NCI-H2107 treated with DMSO at 0.1 percent for 48 hours (cell line): ENCODE data around the gene PRR29.
A peak's percentile ranks its signal among the peaks of the same experiment; 100 is the strongest.
"Not testable (repeated sequence)": the region's sequence is repeated elsewhere in the genome, so short reads cannot be mapped to it uniquely, and the experiment has no call there.

Experiments used
- DNase-seq: peaks from one replicate; lab custom pipeline; 2025; ENCODE audit not compliant: unreplicated experiment; lab: John Stamatoyannopoulos, UW

PRR29 gene

GRCh38 chr17:64009571-64010402 lies 11.6 kb downstream of the PRR29 start:
- no peak for DNase-seq

- no peak for DNase-seq
Observed at GRCh38 chr17:64015447-64015846, 17.3 kb downstream of the PRR29 start.

GRCh38 chr17:64016231-64016784 lies 18.2 kb downstream of the PRR29 start:
- DNase-seq, result no peak

- DNase-seq, result no peak
Observed at GRCh38 chr17:64016974-64017373, 18.8 kb downstream of the PRR29 start.

GRCh38 chr17:64017381-64017980 lies 19.3 kb downstream of the PRR29 start:
- DNase-seq, result no peak

- DNase-seq, result not testable (repeated sequence)
Observed at GRCh38 chr17:64019551-64019961, 21.4 kb downstream of the PRR29 start.

- DNase-seq, result peak; percentile 10
Observed at GRCh38 chr17:64020056-64020766, 22.1 kb downstream of the PRR29 start, which contains the start of gene ICAM2. ICAM2 (minus strand) TSS chr17:64020633; CDS start chr17:64006691, 13,942 bp downstream.

- DNase-seq, result no peak
Observed at GRCh38 chr17:64022611-64023063, 24.5 kb downstream of the PRR29 start.

GRCh38 chr17:64024215-64024654 lies 26.1 kb downstream of the PRR29 start:
- DNase-seq, result no peak

- DNase-seq, result no peak
Observed at GRCh38 chr17:64024781-64025731, 26.9 kb downstream of the PRR29 start.

- DNase-seq, result peak; percentile 62
Observed at GRCh38 chr17:64025732-64026294, 27.7 kb downstream of the PRR29 start.

- DNase-seq, result peak; percentile 40
Observed at GRCh38 chr17:64028874-64029464, 30.8 kb downstream of the PRR29 start.

- DNase-seq, result no peak
Observed at GRCh38 chr17:64032081-64032480, 33.9 kb downstream of the PRR29 start.

GRCh38 chr17:64036198-64036922 lies 38.2 kb downstream of the PRR29 start:
- DNase-seq, result no peak

- no peak for DNase-seq
Observed at GRCh38 chr17:64037180-64037579, 39.0 kb downstream of the PRR29 start.

GRCh38 chr17:64037802-64038201 lies 39.7 kb downstream of the PRR29 start:
- DNase-seq, result no peak

- DNase-seq, result no peak
Observed at GRCh38 chr17:64038331-64039105, 40.4 kb downstream of the PRR29 start.

GRCh38 chr17:64039106-64039400 lies 40.9 kb downstream of the PRR29 start:
- no peak for DNase-seq
